Type B pancreatic cell (in vitro differentiated cells): ENCODE measurements around the gene BRAT1. TPM values are rescaled to one million over a fixed set of nuclear protein-coding genes. Genes with fewer than 3 reads are reported as not detected.

Source experiments
- DNase-seq: peaks from one replicate; pipeline ENCODE4 v3.0.0; 2021; ENCODE audit warnings: mixed read lengths; ENCODE audit not compliant: unreplicated experiment; ENCODE audit errors: extremely low spot score
- H3K27ac Mint-ChIP-seq: 2 replicates; pipeline ENCODE4 v1.8.0; 2021; ENCODE audit warnings: mild to moderate bottlenecking, mixed read lengths
- H3K27me3 Mint-ChIP-seq: 2 replicates; pipeline ENCODE4 v1.8.0; 2021; ENCODE audit warnings: mixed read lengths
- H3K36me3 Mint-ChIP-seq: 2 replicates; pipeline ENCODE4 v1.8.0; 2021; ENCODE audit warnings: mixed read lengths
- H3K4me1 Mint-ChIP-seq: one replicate; pipeline ENCODE4 v1.8.0; 2021; ENCODE audit warnings: mixed read lengths; ENCODE audit not compliant: unreplicated experiment
- H3K4me3 Mint-ChIP-seq: 2 replicates; pipeline ENCODE4 v1.8.0; 2021; ENCODE audit warnings: mild to moderate bottlenecking, mixed read lengths
- H3K9me3 Mint-ChIP-seq: 2 replicates; pipeline ENCODE4 v1.8.0; 2021; ENCODE audit warnings: mixed read lengths
- CTCF ChIP-seq: fragments of 200-600 bp; sonication (generic); conservative IDR thresholded peaks from 2 replicates; pipeline ENCODE4 v1.5.0; 2021; ENCODE audit warnings: antibody characterized with exemption, mild to moderate bottlenecking
- total RNA-seq: library from RNA; stranded (reverse); gene quantifications from 2 replicates; pipeline ENCODE4 v1.2.1, GENCODE V29; 2021; ENCODE audit warnings: low replicate concordance

Gene BRAT1
- total RNA-seq, 1 donor from 2014 or later, result 40.3 TPM

GRCh38 chr7:2601065-2601464, 45.7 kb upstream of the BRAT1 start:
- Mint-ChIP-seq H3K4me1 (peaks cover 8% of the 10 kb centered on the region), H3K27me3 (no peaks in the 10 kb centered on the region), H3K9me3 (no peaks in the 10 kb centered on the region), H3K36me3 (peaks cover 19% of the 10 kb centered on the region), H3K27ac (no peak overlapping the region), H3K4me3 (no peak overlapping the region)
- no peak for TF ChIP-seq CTCF
- DNase-seq, result no peak

DNA sequence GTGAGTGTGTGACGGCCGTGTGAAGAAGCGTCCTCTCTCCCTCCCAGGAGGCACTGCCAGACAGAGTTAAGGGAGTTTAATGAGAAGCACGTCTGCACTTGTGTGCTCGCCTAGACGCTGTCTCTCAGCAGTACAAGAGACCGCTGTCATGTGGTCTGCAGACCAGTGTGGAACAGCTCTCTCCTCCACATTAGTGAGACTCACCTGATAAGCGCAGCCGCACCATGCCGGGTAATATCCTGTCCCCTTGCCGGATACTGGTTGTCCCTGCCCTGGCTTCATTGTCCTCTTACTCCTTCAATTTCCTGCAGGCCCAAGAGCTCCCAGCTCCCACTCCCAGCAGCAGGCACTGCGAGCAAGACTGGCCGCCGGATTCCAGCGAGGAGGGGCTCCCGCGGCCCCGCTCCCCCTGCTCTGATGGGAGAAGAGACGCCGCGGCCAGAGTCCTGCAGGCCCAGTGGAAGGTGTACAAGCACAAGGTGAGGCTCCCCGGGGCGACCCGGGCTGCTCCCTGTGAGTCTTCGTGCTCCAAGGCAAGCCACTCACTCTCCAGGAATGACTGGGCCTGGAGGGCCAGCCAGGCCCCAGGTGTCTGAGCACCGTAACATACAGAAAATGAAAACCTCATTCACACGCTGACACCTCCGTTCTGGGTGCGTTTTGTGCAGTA, 43.0 kb upstream of the BRAT1 start:
- Mint-ChIP-seq H3K36me3 (peaks cover 22% of the 10 kb centered on the region), H3K27ac (no peak overlapping the region), H3K27me3 (no peaks in the 10 kb centered on the region), H3K9me3 (no peaks in the 10 kb centered on the region), H3K4me1 (peaks cover 11% of the 10 kb centered on the region), H3K4me3 (no peak overlapping the region)
- no peak for DNase-seq
- no peak for TF ChIP-seq CTCF

GRCh38 chr7:2597273-2597640, 41.9 kb upstream of the BRAT1 start:
- Mint-ChIP-seq H3K27me3 (no peaks in the 10 kb centered on the region), H3K4me1 (peaks cover 11% of the 10 kb centered on the region), H3K27ac (no peak overlapping the region), H3K36me3 (peaks cover 22% of the 10 kb centered on the region), H3K9me3 (no peaks in the 10 kb centered on the region), H3K4me3 (no peak overlapping the region)
- DNase-seq, result no peak
- no peak for TF ChIP-seq CTCF

GRCh38 chr7:2596464-2597272, 41.3 kb upstream of the BRAT1 start:
- Mint-ChIP-seq H3K4me1 (peaks cover 11% of the 10 kb centered on the region), H3K27me3 (no peaks in the 10 kb centered on the region), H3K27ac (no peak overlapping the region), H3K4me3 (no peak overlapping the region), H3K36me3 (peaks cover 19% of the 10 kb centered on the region), H3K9me3 (no peaks in the 10 kb centered on the region)
- DNase-seq, result no peak
- no peak for TF ChIP-seq CTCF

- no peak for TF ChIP-seq CTCF
- Mint-ChIP-seq H3K27ac (no peak overlapping the region), H3K4me1 (peaks cover 11% of the 10 kb centered on the region), H3K27me3 (no peaks in the 10 kb centered on the region), H3K4me3 (no peak overlapping the region), H3K9me3 (no peaks in the 10 kb centered on the region), H3K36me3 (peaks cover 15% of the 10 kb centered on the region)
- DNase-seq, result no peak
Measured at GRCh38 chr7:2595258-2595860, 40.0 kb upstream of the BRAT1 start.
